ENCODE data around the gene C1orf167.

The C1orf167 gene

DNA sequence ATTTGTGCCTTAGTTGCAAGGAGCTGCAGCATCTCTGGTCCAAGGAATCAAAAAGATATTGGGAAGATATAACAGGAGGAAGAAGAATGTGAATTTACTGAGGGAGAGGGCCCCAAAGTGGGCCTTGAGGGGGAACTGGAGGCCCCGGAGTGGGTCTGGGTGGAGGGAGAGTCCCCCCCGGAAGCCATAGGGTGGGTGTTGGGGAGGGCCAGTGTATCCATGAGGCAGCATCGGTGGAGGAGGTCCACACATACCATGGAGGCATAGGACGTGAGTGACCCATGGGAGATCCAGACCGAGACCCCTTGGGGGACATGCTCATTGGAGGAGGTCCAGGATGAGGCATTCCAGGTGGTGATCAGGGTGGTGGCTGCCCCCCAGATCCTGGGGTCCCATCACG is 708 bp upstream of the C1orf167 start:
- DNase-seq (ENCODE audit: low read depth), result no peak

- no peak for DNase-seq (ENCODE audit: low read depth)
These were observed 2.1 kb downstream of the C1orf167 start for GRCh38 chr1:11764115-11764514.

DNA sequence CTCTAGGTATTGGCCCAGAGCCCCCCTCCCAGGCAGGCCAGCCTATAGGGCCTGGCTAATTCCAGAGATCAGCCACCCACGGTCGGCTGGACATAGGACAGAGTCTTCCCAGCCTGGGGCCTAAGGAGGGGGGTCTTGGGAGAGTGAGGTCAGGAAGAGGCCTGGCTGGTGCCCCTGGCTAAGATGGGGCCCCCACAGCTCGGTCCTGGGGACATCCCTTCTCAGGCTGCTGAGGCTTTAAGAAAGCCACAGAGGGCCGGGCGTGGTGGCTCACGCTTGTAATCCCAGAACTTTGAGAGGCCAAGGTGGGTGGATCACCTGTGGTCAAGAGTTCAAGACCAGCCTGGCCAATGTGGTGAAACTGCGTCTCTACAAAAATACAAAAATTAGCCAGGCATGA is 2.5 kb downstream of the C1orf167 start:
- DNase-seq (ENCODE audit: low read depth), result no peak

GRCh38 chr1:11765661-11766428 is 3.9 kb downstream of the C1orf167 start:
- no peak for DNase-seq (ENCODE audit: low read depth)

DNA sequence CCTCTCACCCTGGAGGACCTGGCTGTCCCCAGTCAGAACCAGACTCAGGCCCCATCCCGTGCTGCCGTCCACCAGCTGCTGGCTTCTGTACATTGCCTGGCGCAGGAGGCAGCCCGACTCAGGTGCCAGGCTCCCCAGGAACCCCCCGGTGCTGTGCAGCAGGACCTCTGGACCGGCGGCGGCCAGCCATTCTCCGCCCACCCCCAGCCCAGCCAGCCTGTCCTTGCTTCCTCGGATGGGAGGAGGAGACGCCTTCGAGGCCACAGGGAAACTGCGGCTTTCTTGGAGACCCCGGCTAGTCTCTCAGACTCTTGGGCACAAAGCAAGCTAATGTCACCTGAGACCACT is 4.4 kb downstream of the C1orf167 start:
- no peak for DNase-seq (ENCODE audit: low read depth)

- no peak for DNase-seq (ENCODE audit: low read depth)
These were observed 6.1 kb downstream of the C1orf167 start for GRCh38 chr1:11767922-11768704.

GRCh38 chr1:11768821-11769220 is 6.8 kb downstream of the C1orf167 start:
- no peak for DNase-seq (ENCODE audit: low read depth)

DNA sequence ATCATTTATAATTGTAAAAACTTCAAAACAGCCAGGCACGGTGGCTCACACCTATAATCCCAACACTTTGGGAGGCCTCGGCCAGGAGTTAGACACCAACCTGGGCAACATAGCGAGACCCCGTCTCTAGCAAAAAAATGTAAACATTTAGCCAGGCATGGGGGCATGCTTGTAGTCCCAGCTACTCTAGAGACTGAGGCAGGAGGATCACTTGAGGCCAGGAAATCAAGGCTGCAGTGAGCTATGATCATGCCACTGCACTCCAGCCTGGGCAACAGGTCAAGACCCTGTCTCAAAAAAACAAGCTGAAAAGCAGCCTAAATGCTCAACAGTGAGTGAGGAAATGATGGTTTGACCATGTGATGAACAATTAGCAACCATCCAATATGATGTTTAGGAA is 7.3 kb downstream of the C1orf167 start:
- DNase-seq (ENCODE audit: low read depth), result no peak

GRCh38 chr1:11770011-11770410 is 8.0 kb downstream of the C1orf167 start:
- no peak for DNase-seq (ENCODE audit: low read depth)

DNA sequence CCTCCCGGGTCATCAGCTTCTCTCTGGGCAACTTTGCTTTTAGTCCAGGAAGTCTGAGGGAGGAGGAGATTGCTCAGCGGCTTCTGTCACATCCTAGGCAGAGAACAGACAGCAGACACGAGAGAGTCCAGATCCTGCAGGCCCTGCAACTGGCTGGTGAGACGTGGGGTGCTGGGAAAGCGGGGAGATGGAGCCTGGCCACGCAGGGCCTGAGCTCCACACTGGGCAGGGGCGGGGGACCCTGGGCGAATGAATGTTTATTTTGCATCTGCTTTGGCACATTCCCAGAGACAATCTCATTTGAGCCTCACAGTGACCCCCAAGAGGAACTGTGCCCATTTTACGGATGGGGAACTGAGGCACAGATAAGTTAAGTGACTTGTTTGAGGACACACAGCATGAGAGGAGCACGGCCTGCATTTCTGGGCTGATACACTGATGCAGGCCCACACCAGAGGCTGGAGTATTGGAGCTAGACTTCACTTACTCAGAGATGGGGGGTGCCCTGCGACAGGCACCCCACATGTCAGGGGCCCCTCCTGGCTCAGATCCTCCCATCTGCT is 9.6 kb downstream of the C1orf167 start:
- DNase-seq (ENCODE audit: low read depth), result no peak

DNA sequence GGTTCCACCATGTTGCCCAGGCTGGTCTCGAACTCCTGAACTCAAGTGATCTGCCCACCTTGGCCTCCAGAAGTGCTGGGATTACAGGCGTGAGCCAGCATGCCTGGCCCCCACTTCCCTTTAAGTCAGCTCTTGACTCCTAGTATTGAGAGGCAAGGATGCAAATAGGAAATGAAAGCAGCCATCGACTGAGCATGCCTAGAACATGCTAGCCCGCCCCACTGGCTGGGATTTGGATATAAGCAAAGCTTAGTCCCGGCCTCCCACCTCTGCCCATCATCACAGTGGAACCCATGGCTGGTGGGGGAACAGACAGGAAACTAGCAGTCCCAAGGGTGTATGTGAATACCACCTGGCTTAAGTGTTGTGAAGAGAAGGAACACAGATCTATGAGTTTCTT is 10.5 kb downstream of the C1orf167 start:
- no peak for DNase-seq (ENCODE audit: low read depth)

DNA sequence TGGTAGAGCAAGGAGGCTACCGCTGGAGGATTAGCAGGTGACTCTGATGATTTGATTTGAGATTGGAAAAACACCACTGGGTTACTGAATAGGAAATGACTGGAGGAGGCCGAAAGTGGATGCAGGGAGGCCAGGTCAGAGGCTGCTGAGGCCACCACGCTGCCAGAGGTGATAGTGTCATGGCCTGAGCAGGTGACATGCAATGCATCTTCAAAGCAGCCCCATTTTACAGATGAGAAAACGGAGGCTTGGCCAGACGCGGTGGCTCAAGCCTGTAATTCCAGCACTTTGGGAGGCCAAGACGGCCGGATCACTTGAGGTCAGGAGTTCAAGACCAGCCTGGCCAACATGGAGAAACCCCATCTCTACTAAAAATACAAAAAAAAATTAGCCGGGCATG is 12.8 kb downstream of the C1orf167 start:
- DNase-seq (ENCODE audit: low read depth), result no peak

- DNase-seq (ENCODE audit: low read depth), result no peak
These were observed 15.8 kb downstream of the C1orf167 start for GRCh38 chr1:11777658-11778322.

GRCh38 chr1:11778336-11778735 is 16.3 kb downstream of the C1orf167 start:
- DNase-seq (ENCODE audit: low read depth), result no peak

- DNase-seq (ENCODE audit: low read depth), result no peak
These were observed 17.0 kb downstream of the C1orf167 start for GRCh38 chr1:11778844-11779623.

DNA sequence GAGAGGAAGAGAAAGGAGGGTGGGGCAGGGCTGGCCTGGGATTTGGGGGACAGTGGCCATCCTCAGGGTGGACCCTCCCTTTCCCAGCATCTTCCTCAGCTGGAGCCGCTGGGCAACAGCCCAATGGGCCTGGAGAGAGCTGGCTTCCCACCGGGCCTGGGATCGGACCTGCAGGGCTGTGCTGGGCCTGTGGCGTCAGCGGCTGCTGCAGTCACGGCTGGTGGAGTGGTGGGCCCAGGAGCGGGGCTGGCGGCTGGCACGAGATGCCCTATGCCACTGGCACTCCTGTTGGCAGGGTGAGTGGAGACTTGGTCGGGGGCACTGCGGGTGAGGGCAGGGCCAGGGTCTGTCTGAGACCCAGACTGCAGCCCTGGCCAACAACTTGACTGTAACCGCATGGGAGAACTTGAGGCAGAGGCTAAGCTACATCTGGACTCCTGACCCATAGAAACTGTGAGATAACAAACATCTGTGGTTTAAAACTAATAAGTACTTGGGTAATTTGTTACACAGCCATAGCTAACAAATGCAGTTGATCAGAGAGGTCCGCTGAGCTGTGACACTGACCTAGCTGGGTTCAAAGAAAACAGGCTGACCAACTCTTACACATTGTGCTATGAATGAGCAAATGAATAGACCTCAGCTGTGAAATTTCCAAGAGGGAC is 17.9 kb downstream of the C1orf167 start:
- DNase-seq (ENCODE audit: low read depth), result no peak

DNA sequence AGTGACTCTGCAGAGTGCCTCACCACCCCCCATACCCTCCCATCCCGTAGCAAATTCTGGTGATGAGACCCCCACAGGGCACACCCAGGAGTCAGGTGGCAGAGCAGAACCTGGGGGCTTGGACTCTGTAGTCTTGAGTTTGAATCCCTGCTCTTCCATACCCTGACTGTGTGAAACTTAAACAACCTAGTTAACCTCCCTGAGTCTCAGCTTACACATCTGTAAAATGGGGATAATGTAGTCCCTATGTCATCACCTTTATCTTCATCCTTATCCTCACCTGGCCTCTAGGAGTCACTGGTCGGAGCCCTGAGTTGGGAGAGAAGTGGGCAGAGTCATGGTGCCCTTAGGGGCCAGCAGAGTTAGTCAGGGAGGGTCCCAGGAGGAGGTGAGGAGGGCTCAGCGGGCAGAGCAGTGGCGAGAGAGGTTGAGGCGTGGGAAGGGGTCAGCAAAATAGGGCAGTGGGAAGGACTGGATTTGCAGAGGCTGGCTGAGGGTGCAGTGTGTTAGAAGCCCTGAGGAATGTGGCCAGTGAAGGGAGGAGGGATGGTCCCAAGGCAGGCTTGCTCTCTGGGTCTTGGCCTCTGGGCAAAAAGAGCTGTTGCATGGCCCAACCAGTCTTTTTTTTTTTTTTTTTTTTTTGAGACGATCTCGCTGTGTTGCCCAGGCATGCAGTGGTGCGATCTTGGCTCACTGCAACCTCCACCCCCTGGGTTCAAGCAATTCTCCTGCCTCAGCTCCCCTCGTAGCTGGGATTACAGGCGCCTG is 18.6 kb downstream of the C1orf167 start:
- DNase-seq (ENCODE audit: low read depth), result no peak

- DNase-seq (ENCODE audit: low read depth), result no peak
These were observed 19.3 kb downstream of the C1orf167 start for GRCh38 chr1:11781297-11781696.

GRCh38 chr1:11782127-11782708 is 20.2 kb downstream of the C1orf167 start:
- no peak for DNase-seq (ENCODE audit: low read depth)

GRCh38 chr1:11783556-11783955 is 21.6 kb downstream of the C1orf167 start:
- DNase-seq (ENCODE audit: low read depth), result no peak

Measured in GM04503 (cell line).